Gastroesophageal sphincter (tissue), 3 donors: ENCODE measurements around the gene GDF11.

Source experiments
- EP300 ChIP-seq: sonication (generic); formaldehyde crosslinking; IDR thresholded peaks from one replicate; pipeline ENCODE4 v1.6.1; 2017; ENCODE audit warnings: antibody characterized with exemption, mild to moderate bottlenecking
- POLR2AphosphoS5 ChIP-seq: sonication (generic); formaldehyde crosslinking; IDR thresholded peaks from one replicate; pipeline ENCODE4 v1.6.1; 2017; ENCODE audit warnings: antibody characterized with exemption
- TF ChIP-seq, protein P1 (sequence below), 4 experiments: fragments of 200-600 bp in 2 of 4; fragments of 450-650 bp in 2 of 4; sonication (generic) in 1 of 4; IDR thresholded peaks; one replicate each; pipeline ENCODE4 v1.5.1; 2017 to 2019; ENCODE audit warnings: antibody characterized with exemption in 4 of 4, mild to moderate bottlenecking in 2 of 4, moderate library complexity in 2 of 4

DNA sequence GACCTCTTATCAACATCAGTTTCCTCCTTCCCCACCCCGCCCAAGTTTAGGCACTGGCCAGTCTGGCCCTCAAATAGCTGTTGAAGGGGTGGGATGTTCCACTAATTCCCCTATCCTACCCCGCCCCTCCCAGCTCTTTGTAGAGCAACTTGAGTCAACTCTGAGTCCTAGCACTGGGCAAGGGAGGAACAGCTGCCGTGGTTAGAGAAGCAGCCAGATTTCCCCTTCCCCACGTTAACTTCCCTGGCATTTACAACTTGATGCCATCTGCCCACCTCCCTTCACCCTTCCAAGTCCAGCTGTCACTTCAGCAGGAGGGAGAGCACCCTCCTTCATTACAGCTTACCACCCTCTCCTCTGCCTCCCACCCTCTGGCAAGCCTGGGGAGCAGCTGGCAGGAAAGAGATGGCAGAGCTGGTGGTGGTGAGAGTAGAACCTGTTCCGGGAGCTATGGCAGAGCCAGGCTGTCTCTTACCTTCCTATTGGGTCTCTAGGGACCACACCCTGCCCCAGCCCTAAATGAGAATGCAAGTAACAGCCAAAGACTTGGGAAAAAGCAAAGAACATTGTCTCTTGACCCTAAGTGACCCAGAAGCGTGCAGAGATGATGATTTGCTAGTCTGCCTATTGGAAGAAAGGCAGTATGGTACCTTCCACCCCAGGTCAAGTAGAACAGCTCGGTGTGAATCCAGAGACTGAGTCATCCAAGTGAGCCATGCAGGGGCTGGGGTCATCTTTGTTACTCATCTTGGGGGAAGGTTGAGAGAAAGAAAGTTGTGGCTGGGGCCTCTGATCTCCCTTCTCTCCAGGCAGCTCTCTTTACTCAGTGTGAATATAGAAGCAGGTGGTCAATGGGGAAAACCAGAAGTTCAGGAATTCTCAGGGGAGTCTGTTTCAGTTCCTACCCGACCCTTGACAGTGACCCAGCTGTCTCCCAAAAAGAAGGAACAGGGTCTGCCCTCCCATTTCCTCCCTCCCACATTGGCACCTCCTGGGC lies 25.6 kb upstream of the GDF11 start:
- TF ChIP-seq, protein P1, sequence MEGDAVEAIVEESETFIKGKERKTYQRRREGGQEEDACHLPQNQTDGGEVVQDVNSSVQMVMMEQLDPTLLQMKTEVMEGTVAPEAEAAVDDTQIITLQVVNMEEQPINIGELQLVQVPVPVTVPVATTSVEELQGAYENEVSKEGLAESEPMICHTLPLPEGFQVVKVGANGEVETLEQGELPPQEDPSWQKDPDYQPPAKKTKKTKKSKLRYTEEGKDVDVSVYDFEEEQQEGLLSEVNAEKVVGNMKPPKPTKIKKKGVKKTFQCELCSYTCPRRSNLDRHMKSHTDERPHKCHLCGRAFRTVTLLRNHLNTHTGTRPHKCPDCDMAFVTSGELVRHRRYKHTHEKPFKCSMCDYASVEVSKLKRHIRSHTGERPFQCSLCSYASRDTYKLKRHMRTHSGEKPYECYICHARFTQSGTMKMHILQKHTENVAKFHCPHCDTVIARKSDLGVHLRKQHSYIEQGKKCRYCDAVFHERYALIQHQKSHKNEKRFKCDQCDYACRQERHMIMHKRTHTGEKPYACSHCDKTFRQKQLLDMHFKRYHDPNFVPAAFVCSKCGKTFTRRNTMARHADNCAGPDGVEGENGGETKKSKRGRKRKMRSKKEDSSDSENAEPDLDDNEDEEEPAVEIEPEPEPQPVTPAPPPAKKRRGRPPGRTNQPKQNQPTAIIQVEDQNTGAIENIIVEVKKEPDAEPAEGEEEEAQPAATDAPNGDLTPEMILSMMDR (IDR thresholded peaks at IDR 0.05): no peak
- TF ChIP-seq EP300: no peak
- peak; percentile 31 for TF ChIP-seq POLR2AphosphoS5
